ENCODE data around the gene CAST. TPM values are rescaled to one million over a fixed set of nuclear protein-coding genes. Genes with fewer than 3 reads are reported as not detected.

CAST gene
- total RNA-seq, 4 donors from 2014 or later = 98.2 to 350 (median 136) TPM

GRCh38 chr5:96677496-96677895 lies 15.3 kb downstream of the CAST start:
- Histone ChIP-seq H3K4me3 (no peak overlapping the region), H3K27me3 (no peaks in the 10 kb centered on the region), H3K27ac (no peak overlapping the region), H3K36me3 (no peaks in the 10 kb centered on the region), H3K9me3 (no peaks in the 10 kb centered on the region), H3K4me1 (no peaks in the 10 kb centered on the region)
- TF ChIP-seq CTCF (IDR thresholded peaks at IDR 0.05) = no peak
- no peak for TF ChIP-seq POLR2A (IDR thresholded peaks at IDR 0.05)
- DNase-seq = no peak
- intact Hi-C loops (cut with DNase I; ENCODE audit: low total_unique reads) = no loop called here

- Histone ChIP-seq H3K9me3 (no peaks in the 10 kb centered on the region), H3K4me1 (no peaks in the 10 kb centered on the region), H3K4me3 (no peak overlapping the region), H3K27ac (no peak overlapping the region), H3K36me3 (no peaks in the 10 kb centered on the region), H3K27me3 (no peaks in the 10 kb centered on the region)
- intact Hi-C loops (cut with DNase I; ENCODE audit: low total_unique reads) = no loop called here
- DNase-seq = no peak
- no peak for TF ChIP-seq POLR2A (IDR thresholded peaks at IDR 0.05)
- TF ChIP-seq CTCF (IDR thresholded peaks at IDR 0.05) = no peak
These were observed 17.1 kb downstream of the CAST start for GRCh38 chr5:96679293-96679692.

GRCh38 chr5:96680759-96681470 lies 18.7 kb downstream of the CAST start:
- H3K36me3 ChIP-seq = no peaks in the 10 kb centered on the region
- no peak overlapping the region for H3K4me3 ChIP-seq
- H3K9me3 ChIP-seq = no peaks in the 10 kb centered on the region
- no peak for DNase-seq
- no peaks in the 10 kb centered on the region for H3K4me1 ChIP-seq
- TF ChIP-seq CTCF (IDR thresholded peaks at IDR 0.05) (no peak), POLR2A (IDR thresholded peaks at IDR 0.05) (no peak)
- H3K27ac ChIP-seq = no peak overlapping the region
- no peaks in the 10 kb centered on the region for H3K27me3 ChIP-seq
- intact Hi-C loops (cut with DNase I; ENCODE audit: low total_unique reads) = no loop called here

- TF ChIP-seq POLR2A (IDR thresholded peaks at IDR 0.05) = no peak
- TF ChIP-seq CTCF (IDR thresholded peaks at IDR 0.05) = no peak
- Histone ChIP-seq H3K27me3 (no peaks in the 10 kb centered on the region), H3K4me3 (no peak overlapping the region), H3K4me1 (no peaks in the 10 kb centered on the region), H3K9me3 (no peaks in the 10 kb centered on the region), H3K36me3 (no peaks in the 10 kb centered on the region), H3K27ac (no peak overlapping the region)
- intact Hi-C loops (cut with DNase I; ENCODE audit: low total_unique reads) = no loop called here
- DNase-seq = no peak
These were observed 21.2 kb downstream of the CAST start for GRCh38 chr5:96683392-96683791.

- no peaks in the 10 kb centered on the region for H3K4me1 ChIP-seq
- intact Hi-C loops (cut with DNase I; ENCODE audit: low total_unique reads) = no loop called here
These were observed 21.6 kb downstream of the CAST start for GRCh38 chr5:96683810-96684209.

More at GRCh38 chr5:96683810-96684209, 21.6 kb downstream of the CAST start:
- H3K4me3 ChIP-seq = no peak overlapping the region
- H3K36me3 ChIP-seq = no peaks in the 10 kb centered on the region
- DNase-seq = no peak
- no peaks in the 10 kb centered on the region for H3K27me3 ChIP-seq
- TF ChIP-seq CTCF (IDR thresholded peaks at IDR 0.05) (no peak), POLR2A (IDR thresholded peaks at IDR 0.05) (no peak)
- H3K9me3 ChIP-seq = no peaks in the 10 kb centered on the region
- no peak overlapping the region for H3K27ac ChIP-seq

All from uterus (tissue), 4 donors.